NOMO-1 treated with DMSO at 0.1 percent for 48 hours (cell line): ENCODE measurements around the gene ANKRD33B.

ENCODE experiments used
- DNase-seq: peaks from one replicate; lab custom pipeline; 2025; ENCODE audit not compliant: unreplicated experiment; lab: John Stamatoyannopoulos, UW

Gene ANKRD33B

GRCh38 chr5:10672146-10673016 is 108.5 kb downstream of the ANKRD33B start:
- no peak for DNase-seq

- DNase-seq = no peak
Observed at GRCh38 chr5:10673017-10673389, 109.1 kb downstream of the ANKRD33B start.

- no peak for DNase-seq
Observed at GRCh38 chr5:10673407-10673806, 109.5 kb downstream of the ANKRD33B start.

- no peak for DNase-seq
Observed at GRCh38 chr5:10674096-10674495, 110.2 kb downstream of the ANKRD33B start.

GRCh38 chr5:10674582-10674981 is 110.7 kb downstream of the ANKRD33B start:
- DNase-seq = no peak

- DNase-seq = no peak
Observed at GRCh38 chr5:10675177-10675700, 111.4 kb downstream of the ANKRD33B start.

GRCh38 chr5:10676224-10676623 is 112.4 kb downstream of the ANKRD33B start:
- no peak for DNase-seq

GRCh38 chr5:10676946-10677345 is 113.1 kb downstream of the ANKRD33B start:
- no peak for DNase-seq

- DNase-seq = no peak
Observed at GRCh38 chr5:10677533-10677932, 113.7 kb downstream of the ANKRD33B start.

- DNase-seq = no peak
Observed at GRCh38 chr5:10678244-10678643, 114.4 kb downstream of the ANKRD33B start.

GRCh38 chr5:10679336-10679988 is 115.6 kb downstream of the ANKRD33B start:
- DNase-seq = no peak

GRCh38 chr5:10680876-10681481 is 117.1 kb downstream of the ANKRD33B start:
- no peak for DNase-seq

GRCh38 chr5:10681731-10682679 is 118.1 kb downstream of the ANKRD33B start:
- DNase-seq = no peak

GRCh38 chr5:10682801-10683525 is 119.1 kb downstream of the ANKRD33B start:
- DNase-seq = no peak

GRCh38 chr5:10684303-10685086 is 120.6 kb downstream of the ANKRD33B start:
- no peak for DNase-seq

- no peak for DNase-seq
Observed at GRCh38 chr5:10685115-10685521, 121.2 kb downstream of the ANKRD33B start.

- DNase-seq = no peak
Observed at GRCh38 chr5:10686890-10687289, 123.0 kb downstream of the ANKRD33B start.

GRCh38 chr5:10688651-10689171 is 124.8 kb downstream of the ANKRD33B start:
- DNase-seq = no peak
